Measurements from ENCODE around the gene TMEM63A. TPM values are rescaled to one million over a fixed set of nuclear protein-coding genes. Genes with fewer than 3 reads are reported as not detected.
"Not testable (repeated sequence)": the region's sequence is repeated elsewhere in the genome, so short reads cannot be mapped to it uniquely, and the experiment has no call there.

TMEM63A gene
- total RNA-seq: 10 to 100 TPM; 29.5 to 33.0 TPM

DNA sequence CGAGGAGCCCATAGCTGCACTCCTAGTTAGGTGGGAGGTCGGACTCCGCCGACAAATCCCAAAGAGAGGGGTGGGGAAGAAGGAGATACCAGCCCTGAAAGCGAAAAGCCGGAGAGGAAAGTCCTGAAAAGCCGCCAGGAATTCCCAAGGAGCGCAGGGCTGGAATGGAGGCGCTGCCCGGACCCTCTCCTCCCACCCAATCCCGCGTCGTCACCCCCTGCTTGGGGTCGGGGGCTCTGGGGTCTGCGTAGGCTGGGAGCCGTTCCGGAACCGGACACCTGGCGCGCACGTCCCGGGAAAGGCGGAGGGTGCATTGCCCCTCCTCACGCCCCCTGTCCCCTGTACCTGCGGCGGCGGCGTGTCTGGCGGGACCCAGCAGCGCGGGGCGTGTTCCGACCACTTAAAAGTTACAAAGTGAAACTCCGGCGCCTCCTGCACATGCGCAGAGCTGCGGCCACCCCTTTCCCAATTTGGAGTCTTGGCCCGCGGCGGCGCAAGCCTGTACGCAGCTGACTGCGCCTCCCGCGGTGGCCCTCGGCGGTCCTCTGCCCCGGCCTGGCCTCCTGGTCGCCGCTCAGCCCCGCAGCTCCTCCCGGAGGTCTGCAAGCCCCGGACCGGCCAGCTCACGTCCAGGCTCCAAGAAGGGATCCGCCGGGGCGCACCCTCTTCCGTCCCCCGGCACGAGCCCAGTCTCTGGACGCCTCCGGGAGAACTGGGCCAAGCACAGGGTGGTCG lies at the start of gene TMEM63A:
TSS of gene TMEM63A (minus strand) at position 422 of the 735 bp plus-strand sequence. CDS start 4,800 bp downstream, outside the sequence.
- peak within 1 kb of the TSS; percentile 87 for H3K27ac Mint-ChIP-seq
- DNase-seq: peak; percentile 89
- no peaks in the 10 kb centered on the region for H3K27me3 Mint-ChIP-seq
- no peaks in the 10 kb centered on the region for H3K9me3 Mint-ChIP-seq
- H3K4me3 Mint-ChIP-seq: peak within 1 kb of the TSS; percentile 86
- peaks cover 4% of the 10 kb centered on the region for H3K36me3 Mint-ChIP-seq
- peaks cover 46% of the 10 kb centered on the region for H3K4me1 Mint-ChIP-seq

- no peaks in the 10 kb centered on the region for H3K36me3 Mint-ChIP-seq
- H3K4me3 Mint-ChIP-seq: no peak overlapping the region
- DNase-seq: no peak
- H3K27me3 Mint-ChIP-seq: no peaks in the 10 kb centered on the region
- no peak overlapping the region for H3K27ac Mint-ChIP-seq
- no peaks in the 10 kb centered on the region for H3K9me3 Mint-ChIP-seq
- peaks cover 20% of the 10 kb centered on the region for H3K4me1 Mint-ChIP-seq
Measured at GRCh38 chr1:225931270-225932136, 49.3 kb upstream of the TMEM63A start.

DNA sequence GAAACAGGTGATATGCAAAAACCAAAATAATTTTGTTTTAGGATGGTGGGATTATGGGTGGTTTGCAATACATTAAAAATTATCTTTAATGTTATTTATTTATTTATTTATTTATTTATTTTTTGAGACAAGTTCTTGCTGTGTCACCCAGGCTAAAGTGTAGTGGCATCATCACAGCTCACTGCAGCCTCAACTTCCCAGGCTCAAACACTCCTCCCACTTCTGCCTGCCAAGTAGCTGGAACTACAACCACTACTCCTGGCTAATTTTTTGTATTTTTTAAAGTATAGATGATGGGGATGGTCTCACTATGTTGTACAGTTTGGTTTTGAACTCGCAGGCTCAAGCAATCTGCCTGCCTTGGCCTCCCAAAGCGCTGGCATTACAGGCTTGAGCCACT lies 48.4 kb upstream of the TMEM63A start:
- H3K36me3 Mint-ChIP-seq: no peaks in the 10 kb centered on the region
- no peaks in the 10 kb centered on the region for H3K27me3 Mint-ChIP-seq
- H3K9me3 Mint-ChIP-seq: no peaks in the 10 kb centered on the region
- no peak overlapping the region for H3K27ac Mint-ChIP-seq
- peaks cover 23% of the 10 kb centered on the region for H3K4me1 Mint-ChIP-seq
- DNase-seq: no peak
- H3K4me3 Mint-ChIP-seq: no peak overlapping the region

DNA sequence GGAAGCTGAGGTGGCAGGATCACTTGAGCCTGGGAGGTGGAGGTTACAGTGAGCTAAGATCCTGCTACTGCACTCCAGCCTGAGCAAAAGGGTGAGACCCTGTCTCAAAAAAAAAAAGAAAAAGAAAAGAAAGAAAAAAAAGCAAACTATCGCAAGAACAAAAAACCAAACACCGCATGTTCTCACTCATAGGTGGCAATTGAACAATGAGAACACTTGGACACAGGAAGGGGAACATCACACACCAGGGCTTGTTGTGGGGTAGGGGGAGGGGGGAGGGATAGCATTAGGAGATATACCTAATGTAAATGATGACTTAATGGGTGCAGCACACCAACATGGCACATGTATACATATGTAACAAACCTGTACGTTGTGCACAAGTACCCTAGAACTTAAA lies 47.3 kb upstream of the TMEM63A start:
- Mint-ChIP-seq H3K27ac (peak overlapping the region; percentile 94), H3K4me1 (peaks cover 29% of the 10 kb centered on the region)
- DNase-seq, H3K27me3 Mint-ChIP-seq, H3K9me3 Mint-ChIP-seq, H3K4me3 Mint-ChIP-seq, H3K36me3 Mint-ChIP-seq: not testable (repeated sequence)

DNA sequence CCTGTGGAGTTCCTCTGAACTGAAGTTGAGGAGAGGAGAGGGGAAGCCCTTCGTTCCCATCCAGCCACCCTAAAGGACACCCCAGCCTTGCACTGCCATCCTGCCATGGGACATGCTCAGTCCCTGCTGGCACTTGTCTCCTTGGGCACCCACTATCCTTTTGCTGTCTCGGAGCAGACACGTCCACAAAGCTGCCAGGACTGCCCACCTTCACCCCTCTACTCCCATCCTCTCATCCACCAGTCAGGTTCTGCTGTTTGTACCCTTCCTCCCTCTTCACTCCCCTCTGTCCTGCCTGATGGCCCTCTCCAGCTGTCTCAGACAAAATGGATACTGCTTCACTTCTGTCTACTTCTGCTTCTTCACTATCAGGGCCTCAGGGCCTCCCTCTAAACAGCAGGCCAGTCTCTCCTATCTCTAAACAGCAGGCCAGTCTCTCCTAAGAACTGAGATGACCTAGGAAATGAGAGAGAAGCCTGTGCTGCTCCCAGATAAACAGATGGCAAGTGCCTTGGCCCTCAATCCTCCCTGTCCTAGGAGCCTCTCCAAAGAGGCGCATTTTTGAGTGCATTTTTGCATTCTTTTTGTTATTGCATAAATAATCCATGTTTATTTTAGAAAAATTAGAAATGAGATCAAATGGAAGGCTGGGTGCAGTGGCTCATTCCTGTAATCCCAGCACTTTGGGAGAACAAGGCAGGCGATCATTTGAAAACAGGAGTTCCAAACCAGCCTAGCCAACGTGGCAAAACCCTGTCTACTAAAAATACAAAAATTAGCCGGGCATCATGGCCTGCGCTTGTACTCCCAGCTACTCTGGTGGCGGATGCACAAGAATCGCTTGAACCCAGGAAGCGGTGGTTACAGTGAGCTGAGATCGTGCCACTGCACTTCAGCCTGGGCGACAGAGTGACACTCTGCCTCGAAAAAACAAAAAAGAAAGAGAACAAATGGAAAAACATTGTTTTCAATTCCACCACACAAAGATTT lies 46.3 kb upstream of the TMEM63A start:
- no peaks in the 10 kb centered on the region for H3K9me3 Mint-ChIP-seq
- H3K4me1 Mint-ChIP-seq: peaks cover 29% of the 10 kb centered on the region
- H3K27me3 Mint-ChIP-seq: no peaks in the 10 kb centered on the region
- peaks cover 5% of the 10 kb centered on the region for H3K36me3 Mint-ChIP-seq
- DNase-seq: peak; percentile 38
- H3K4me3 Mint-ChIP-seq: peak overlapping the region; percentile 39
- H3K27ac Mint-ChIP-seq: peak overlapping the region; percentile 94

GRCh38 chr1:225926551-225927113 lies 44.5 kb upstream of the TMEM63A start:
- H3K27me3 Mint-ChIP-seq: no peaks in the 10 kb centered on the region
- peak overlapping the region; percentile 73 for H3K27ac Mint-ChIP-seq
- H3K36me3 Mint-ChIP-seq: peaks cover 13% of the 10 kb centered on the region
- peak overlapping the region; percentile 18 for H3K4me3 Mint-ChIP-seq
- peaks cover 37% of the 10 kb centered on the region for H3K4me1 Mint-ChIP-seq
- DNase-seq: no peak
- H3K9me3 Mint-ChIP-seq: no peaks in the 10 kb centered on the region

- peaks cover 51% of the 10 kb centered on the region for H3K4me1 Mint-ChIP-seq
- H3K36me3 Mint-ChIP-seq: peaks cover 29% of the 10 kb centered on the region
- peak; percentile 98 for DNase-seq
- H3K27me3 Mint-ChIP-seq: no peaks in the 10 kb centered on the region
- H3K4me3 Mint-ChIP-seq: peak within 1 kb of the TSS; percentile 96
- peak within 1 kb of the TSS; percentile 96 for H3K27ac Mint-ChIP-seq
- H3K9me3 Mint-ChIP-seq: no peaks in the 10 kb centered on the region
Measured at GRCh38 chr1:225923692-225924555, 41.7 kb upstream of the TMEM63A start, which contains the start of gene PYCR2. Gene PYCR2, minus strand, starts transcription at chr1:225924250. Its CDS starts 140 bp downstream, at chr1:225924110.

- Mint-ChIP-seq H3K9me3 (no peaks in the 10 kb centered on the region), H3K27me3 (no peaks in the 10 kb centered on the region), H3K4me3 (peak overlapping the region; percentile 96), H3K36me3 (peaks cover 31% of the 10 kb centered on the region), H3K27ac (peak overlapping the region; percentile 96), H3K4me1 (peaks cover 46% of the 10 kb centered on the region)
- DNase-seq: no peak
Measured at GRCh38 chr1:225923381-225923691, 41.2 kb upstream of the TMEM63A start.

GRCh38 chr1:225921734-225922709 lies 39.8 kb upstream of the TMEM63A start:
- H3K36me3 Mint-ChIP-seq: peaks cover 40% of the 10 kb centered on the region
- H3K9me3 Mint-ChIP-seq: no peaks in the 10 kb centered on the region
- DNase-seq: no peak
- H3K27ac Mint-ChIP-seq: peak overlapping the region; percentile 96
- H3K4me1 Mint-ChIP-seq: peaks cover 43% of the 10 kb centered on the region
- H3K4me3 Mint-ChIP-seq: peak overlapping the region; percentile 96
- H3K27me3 Mint-ChIP-seq: no peaks in the 10 kb centered on the region

GRCh38 chr1:225919906-225920305 lies 37.7 kb upstream of the TMEM63A start:
- peak overlapping the region; percentile 22 for H3K4me3 Mint-ChIP-seq
- no peaks in the 10 kb centered on the region for H3K27me3 Mint-ChIP-seq

DNA sequence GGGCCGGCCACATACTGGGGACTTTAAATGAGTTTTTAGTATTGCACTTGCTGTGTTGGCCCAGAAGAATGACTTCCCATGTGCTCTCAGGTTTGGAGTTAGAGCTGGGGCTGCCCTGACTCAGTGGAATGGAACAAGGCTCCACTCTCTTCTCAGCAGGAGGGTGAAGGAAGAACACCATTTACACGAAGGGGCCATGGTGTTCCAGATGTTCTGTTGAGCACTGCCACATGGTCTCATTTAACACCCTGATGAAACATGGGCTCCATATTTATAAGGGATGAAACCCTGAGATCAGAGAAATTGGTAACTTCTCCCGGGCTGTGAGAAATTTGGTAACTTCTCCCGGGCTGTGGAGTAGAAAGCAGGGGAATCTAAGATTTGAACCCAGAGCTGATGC lies 36.1 kb upstream of the TMEM63A start:
- Mint-ChIP-seq H3K27ac (no peak overlapping the region), H3K4me3 (no peak overlapping the region), H3K9me3 (no peaks in the 10 kb centered on the region), H3K27me3 (no peaks in the 10 kb centered on the region), H3K36me3 (peaks cover 38% of the 10 kb centered on the region), H3K4me1 (peaks cover 29% of the 10 kb centered on the region)
- no peak for DNase-seq

More at GRCh38 chr1:225919906-225920305, 37.7 kb upstream of the TMEM63A start:
- peaks cover 32% of the 10 kb centered on the region for H3K4me1 Mint-ChIP-seq
- H3K36me3 Mint-ChIP-seq: peaks cover 43% of the 10 kb centered on the region
- no peaks in the 10 kb centered on the region for H3K9me3 Mint-ChIP-seq
- DNase-seq: no peak
- H3K27ac Mint-ChIP-seq: peak overlapping the region; percentile 78

DNA sequence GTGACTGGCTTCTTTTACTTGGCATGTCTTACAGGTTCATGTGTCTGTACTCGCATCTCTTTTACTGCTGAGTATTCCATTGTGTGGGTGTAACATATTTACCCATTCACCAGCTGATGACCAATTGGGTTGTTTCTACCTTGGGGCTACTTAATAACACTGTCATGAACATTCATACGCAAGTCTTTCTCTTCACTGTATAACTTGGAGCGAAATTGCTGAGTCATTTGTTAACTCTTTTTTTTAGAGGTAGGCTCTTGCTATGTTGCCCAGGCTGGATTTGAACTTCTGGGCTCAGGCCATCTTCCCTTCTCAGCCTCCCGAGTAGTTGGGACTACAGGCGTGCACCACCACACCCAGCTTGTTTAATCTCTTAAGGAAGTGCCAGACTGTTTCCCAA lies 35.4 kb upstream of the TMEM63A start:
- H3K9me3 Mint-ChIP-seq: no peaks in the 10 kb centered on the region
- H3K36me3 Mint-ChIP-seq: peaks cover 32% of the 10 kb centered on the region
- no peak overlapping the region for H3K27ac Mint-ChIP-seq

GRCh38 chr1:225917101-225917500 lies 34.9 kb upstream of the TMEM63A start:
- no peaks in the 10 kb centered on the region for H3K27me3 Mint-ChIP-seq
- DNase-seq: no peak
- H3K9me3 Mint-ChIP-seq: no peaks in the 10 kb centered on the region
- H3K27ac Mint-ChIP-seq: no peak overlapping the region
- peaks cover 21% of the 10 kb centered on the region for H3K4me1 Mint-ChIP-seq
- no peak overlapping the region for H3K4me3 Mint-ChIP-seq
- peaks cover 32% of the 10 kb centered on the region for H3K36me3 Mint-ChIP-seq

More for the DNA sequence above, 35.4 kb upstream of the TMEM63A start:
- no peaks in the 10 kb centered on the region for H3K27me3 Mint-ChIP-seq
- peaks cover 25% of the 10 kb centered on the region for H3K4me1 Mint-ChIP-seq
- DNase-seq: no peak
- H3K4me3 Mint-ChIP-seq: no peak overlapping the region
